SK-N-MC (cell line): Measurements from ENCODE around the gene INHBC.

ENCODE experiments used
- DNase-seq: peaks from one replicate; pipeline ENCODE4 v3.0.0-alpha.2; 2011; ENCODE audit warnings: low read depth, low spot score
- H3K27ac ChIP-seq: fragments of 200-600 bp; sonication (generic); 2 replicates; pipeline ENCODE4 v1.5.1; 2016; ENCODE audit warnings: mixed run types
- H3K36me3 ChIP-seq: fragments of 200-600 bp; sonication (generic); 2 replicates; pipeline ENCODE4 v1.6.1; 2017; ENCODE audit warnings: antibody characterized with exemption, low read length, mixed read lengths; ENCODE audit not compliant: insufficient read depth
- H3K4me3 ChIP-seq: fragments of 200-600 bp; sonication (generic); 2 replicates; pipeline ENCODE4 v1.5.1; 2016
- H3K9ac ChIP-seq: fragments of 200-600 bp; sonication (generic); 2 replicates; pipeline ENCODE4 v1.8.0; 2017; ENCODE audit warnings: mixed run types, mixed read lengths; ENCODE audit not compliant: insufficient read length
- H3K9me3 ChIP-seq: fragments of 200-600 bp; sonication (generic); 2 replicates; pipeline ENCODE4 v1.6.1; 2017; ENCODE audit warnings: low read depth, mild to moderate bottlenecking, antibody characterized with exemption, low read length, moderate library complexity, mixed read lengths
- EZH2 ChIP-seq: fragments of 200-600 bp; sonication (generic); IDR thresholded peaks from one replicate; pipeline ENCODE4 v1.6.1; 2017; ENCODE audit warnings: antibody characterized with exemption
- FOXP2 ChIP-seq: optimal IDR thresholded peaks from 2 replicates; pipeline ENCODE3; 2011; ENCODE audit warnings: mild to moderate bottlenecking, moderate library complexity; ENCODE audit not compliant: insufficient read depth; ENCODE audit errors: extremely low read length, control extremely low read depth
- POLR2AphosphoS5 ChIP-seq: IDR thresholded peaks from 2 replicates; pipeline ENCODE4 v1.6.1; 2012; ENCODE audit warnings: mild to moderate bottlenecking, low read depth, low read length, borderline replicate concordance

The INHBC gene

DNA sequence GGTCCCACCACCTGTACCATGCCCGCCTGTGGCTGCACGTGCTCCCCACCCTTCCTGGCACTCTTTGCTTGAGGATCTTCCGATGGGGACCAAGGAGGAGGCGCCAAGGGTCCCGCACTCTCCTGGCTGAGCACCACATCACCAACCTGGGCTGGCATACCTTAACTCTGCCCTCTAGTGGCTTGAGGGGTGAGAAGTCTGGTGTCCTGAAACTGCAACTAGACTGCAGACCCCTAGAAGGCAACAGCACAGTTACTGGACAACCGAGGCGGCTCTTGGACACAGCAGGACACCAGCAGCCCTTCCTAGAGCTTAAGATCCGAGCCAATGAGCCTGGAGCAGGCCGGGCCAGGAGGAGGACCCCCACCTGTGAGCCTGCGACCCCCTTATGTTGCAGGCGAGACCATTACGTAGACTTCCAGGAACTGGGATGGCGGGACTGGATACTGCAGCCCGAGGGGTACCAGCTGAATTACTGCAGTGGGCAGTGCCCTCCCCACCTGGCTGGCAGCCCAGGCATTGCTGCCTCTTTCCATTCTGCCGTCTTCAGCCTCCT is 21.6 kb downstream of the INHBC start:
- Histone ChIP-seq H3K36me3 (no peaks in the 10 kb centered on the region), H3K4me3 (no peak overlapping the region), H3K9ac (no peak overlapping the region), H3K9me3 (no peaks in the 10 kb centered on the region), H3K27ac (no peak overlapping the region)
- TF ChIP-seq FOXP2 (no peak), EZH2 (no peak), POLR2AphosphoS5 (no peak)
- no peak for DNase-seq

DNA sequence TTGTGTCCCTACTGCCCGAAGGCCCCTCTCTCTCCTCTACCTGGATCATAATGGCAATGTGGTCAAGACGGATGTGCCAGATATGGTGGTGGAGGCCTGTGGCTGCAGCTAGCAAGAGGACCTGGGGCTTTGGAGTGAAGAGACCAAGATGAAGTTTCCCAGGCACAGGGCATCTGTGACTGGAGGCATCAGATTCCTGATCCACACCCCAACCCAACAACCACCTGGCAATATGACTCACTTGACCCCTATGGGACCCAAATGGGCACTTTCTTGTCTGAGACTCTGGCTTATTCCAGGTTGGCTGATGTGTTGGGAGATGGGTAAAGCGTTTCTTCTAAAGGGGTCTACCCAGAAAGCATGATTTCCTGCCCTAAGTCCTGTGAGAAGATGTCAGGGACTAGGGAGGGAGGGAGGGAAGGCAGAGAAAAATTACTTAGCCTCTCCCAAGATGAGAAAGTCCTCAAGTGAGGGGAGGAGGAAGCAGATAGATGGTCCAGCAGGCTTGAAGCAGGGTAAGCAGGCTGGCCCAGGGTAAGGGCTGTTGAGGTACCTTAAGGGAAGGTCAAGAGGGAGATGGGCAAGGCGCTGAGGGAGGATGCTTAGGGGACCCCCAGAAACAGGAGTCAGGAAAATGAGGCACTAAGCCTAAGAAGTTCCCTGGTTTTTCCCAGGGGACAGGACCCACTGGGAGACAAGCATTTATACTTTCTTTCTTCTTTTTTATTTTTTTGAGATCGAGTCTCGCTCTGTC is 22.3 kb downstream of the INHBC start:
- H3K9ac ChIP-seq, result no peak overlapping the region
- DNase-seq, result no peak
- H3K4me3 ChIP-seq, result no peak overlapping the region
- H3K27ac ChIP-seq, result peak overlapping the region; percentile 16; the same call in 1 of the 2 replicates
- H3K9me3 ChIP-seq, result no peaks in the 10 kb centered on the region
- TF ChIP-seq FOXP2 (no peak), EZH2 (no peak)
- H3K36me3 ChIP-seq, result no peaks in the 10 kb centered on the region

DNA sequence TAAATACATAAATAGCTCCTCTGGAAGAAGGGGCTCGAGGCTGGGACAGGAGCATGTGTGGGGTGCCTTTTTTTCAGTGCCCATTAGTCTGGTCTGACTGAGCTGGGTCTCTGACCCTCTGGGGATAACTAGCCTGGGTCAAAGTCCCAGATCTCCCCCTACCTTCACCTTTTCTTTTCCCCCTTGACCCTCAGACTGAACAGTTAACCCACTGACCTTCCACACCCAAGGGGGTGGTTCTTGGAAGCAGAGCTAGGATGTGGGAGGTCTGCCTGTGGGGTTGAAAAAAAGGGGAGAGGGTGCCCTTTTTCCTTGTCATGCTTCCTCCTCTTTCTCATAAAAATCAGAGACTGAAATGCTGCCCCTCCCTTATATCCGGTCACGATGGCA is 24.1 kb downstream of the INHBC start:
- H3K9me3 ChIP-seq, result no peaks in the 10 kb centered on the region
- H3K9ac ChIP-seq, result peak overlapping the region; percentile 58
- H3K4me3 ChIP-seq, result peak overlapping the region; percentile 88
- DNase-seq, result no peak
- H3K36me3 ChIP-seq, result no peaks in the 10 kb centered on the region
- peak overlapping the region; percentile 16; the same call in 1 of the 2 replicates for H3K27ac ChIP-seq
- TF ChIP-seq FOXP2, result no peak
- no peak for TF ChIP-seq EZH2
- no peak for TF ChIP-seq POLR2AphosphoS5

DNA sequence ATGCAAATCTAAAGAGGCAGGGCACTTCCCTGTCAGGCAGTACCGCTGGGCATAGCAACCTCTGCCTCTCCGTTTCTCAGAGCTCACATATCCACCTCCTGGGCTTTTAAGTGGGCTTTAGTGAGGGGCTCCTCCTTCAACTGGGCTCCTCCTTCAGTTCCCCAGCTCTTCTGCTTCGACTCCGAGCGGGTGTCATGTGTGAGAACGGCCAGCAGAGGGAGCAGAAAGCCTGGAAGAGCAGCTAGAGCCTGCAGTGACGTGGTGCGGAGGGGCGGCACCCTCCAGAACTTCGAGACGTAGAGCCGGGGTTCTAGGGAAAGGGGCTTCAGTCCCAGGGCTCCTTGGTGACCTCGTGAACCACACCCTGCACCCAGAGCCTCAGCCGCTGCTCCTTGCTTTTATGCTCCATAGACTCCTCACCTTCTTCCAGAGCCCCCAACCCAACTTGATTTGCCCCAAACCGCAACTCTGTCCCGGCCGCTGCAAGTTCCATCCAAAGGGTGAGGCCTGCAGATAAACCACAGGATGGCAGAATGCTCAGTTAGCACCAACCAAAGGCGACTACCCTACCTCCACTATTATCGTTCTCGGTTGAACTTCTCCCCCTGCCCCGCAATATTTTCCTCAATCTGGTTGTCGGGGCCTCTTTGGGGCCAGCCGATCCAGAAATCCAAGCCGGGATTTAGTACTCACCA is 24.6 kb downstream of the INHBC start:
- peak overlapping the region; percentile 61 for H3K27ac ChIP-seq
- no peaks in the 10 kb centered on the region for H3K9me3 ChIP-seq
- peak overlapping the region; percentile 88 for H3K4me3 ChIP-seq
- no peak for TF ChIP-seq EZH2
- TF ChIP-seq FOXP2, result no peak
- peak; percentile 56 for TF ChIP-seq POLR2AphosphoS5
- H3K9ac ChIP-seq, result peak overlapping the region; percentile 58
- H3K36me3 ChIP-seq, result no peaks in the 10 kb centered on the region
- DNase-seq, result peak; percentile 91

DNA sequence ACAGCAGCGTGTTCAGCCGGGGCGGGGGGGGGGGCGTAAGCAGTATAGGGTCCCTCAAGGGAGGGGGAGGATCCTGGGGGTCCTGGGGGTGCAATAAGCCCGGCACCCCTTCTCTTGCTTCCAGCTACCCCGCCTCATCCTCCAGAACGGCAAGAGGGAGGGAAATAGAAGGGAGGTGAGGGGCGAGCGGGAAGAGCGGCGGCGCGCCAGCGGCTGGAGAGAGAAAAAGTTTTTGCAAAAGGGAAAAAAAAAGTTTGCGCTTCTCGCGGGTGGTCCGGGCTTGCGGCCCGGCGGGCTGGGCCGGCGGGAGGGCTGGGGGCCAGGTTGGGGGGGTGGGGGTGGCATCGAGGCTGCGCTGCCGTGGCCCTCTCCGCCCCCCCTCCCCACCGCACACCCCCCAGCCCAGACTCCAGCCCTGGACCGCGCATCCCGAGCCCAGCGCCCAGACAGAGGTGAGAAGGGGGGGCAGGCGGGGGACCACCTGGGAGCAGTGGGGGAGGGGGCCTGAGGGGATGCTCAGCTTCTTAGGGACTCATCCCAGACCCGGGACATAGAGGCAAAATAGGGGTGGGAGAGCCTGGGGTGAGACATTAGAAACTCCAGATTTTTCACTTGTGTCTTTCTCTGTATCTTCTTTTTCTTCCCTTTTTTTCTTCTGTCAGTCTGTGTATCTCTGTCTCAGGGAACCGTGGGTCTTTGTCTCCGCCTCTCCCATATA is 25.3 kb downstream of the INHBC start, which contains the start of gene GLI1:
TSS of gene GLI1 (plus strand) at position 36 of the 718 bp plus-strand sequence. CDS start 3,907 bp downstream, outside the sequence.
- Histone ChIP-seq H3K27ac (peak within 1 kb of the TSS; percentile 61), H3K36me3 (no peaks in the 10 kb centered on the region), H3K9me3 (no peaks in the 10 kb centered on the region), H3K9ac (peak within 1 kb of the TSS; percentile 58), H3K4me3 (peak within 1 kb of the TSS; percentile 88)
- DNase-seq, result no peak
- TF ChIP-seq EZH2 (no peak), POLR2AphosphoS5 (no peak), FOXP2 (no peak)

DNA sequence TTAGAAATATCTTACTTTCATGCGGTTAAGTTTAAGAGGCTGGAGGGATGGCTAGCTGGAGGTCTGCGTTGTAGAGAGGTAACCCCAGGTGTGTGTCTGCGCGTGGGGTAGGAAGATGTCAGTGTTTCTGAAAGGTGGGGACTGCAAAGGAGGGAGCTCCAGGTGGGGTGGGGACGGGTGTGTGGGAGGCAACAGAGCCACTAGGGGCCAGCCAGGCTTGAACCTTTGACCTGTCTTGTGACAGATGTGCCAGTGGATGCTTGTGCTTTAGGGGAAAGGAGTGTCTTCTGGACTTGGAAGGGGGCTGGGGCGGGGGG is 25.8 kb downstream of the INHBC start:
- DNase-seq, result no peak
- Histone ChIP-seq H3K9ac (no peak overlapping the region), H3K36me3 (no peaks in the 10 kb centered on the region)

DNA sequence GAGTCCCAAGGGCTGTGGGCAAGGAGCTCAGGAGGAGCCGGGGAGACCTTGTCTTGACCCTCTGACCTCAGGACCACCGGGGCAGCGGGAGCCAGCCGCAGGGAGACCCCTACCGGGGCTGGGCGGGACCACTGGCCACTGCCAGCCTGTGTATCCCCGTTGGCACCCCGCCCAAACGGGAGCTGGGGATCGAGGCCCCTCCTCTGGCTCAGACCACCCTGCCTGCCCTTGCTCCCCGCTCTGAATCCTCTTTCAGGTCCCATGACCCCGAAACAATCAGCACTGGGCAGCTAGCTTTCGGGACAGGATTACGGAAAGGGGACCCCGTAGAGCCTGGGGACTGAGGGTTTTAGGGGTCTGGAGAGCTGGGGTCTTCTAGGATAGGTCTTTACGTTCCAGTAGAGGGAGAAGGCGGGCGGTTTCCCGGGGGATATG is 26.3 kb downstream of the INHBC start:
- no peaks in the 10 kb centered on the region for H3K36me3 ChIP-seq
- H3K9me3 ChIP-seq, result no peaks in the 10 kb centered on the region
- H3K27ac ChIP-seq, result no peak overlapping the region
- DNase-seq, result no peak
- H3K9ac ChIP-seq, result peak overlapping the region; percentile 66
- TF ChIP-seq POLR2AphosphoS5, result no peak
- no peak for TF ChIP-seq EZH2
- TF ChIP-seq FOXP2, result no peak
- H3K4me3 ChIP-seq, result peak overlapping the region; percentile 88

More for the DNA sequence above, 25.8 kb downstream of the INHBC start:
- H3K9me3 ChIP-seq, result no peaks in the 10 kb centered on the region
- H3K4me3 ChIP-seq, result peak overlapping the region; percentile 88
- H3K27ac ChIP-seq, result no peak overlapping the region
- TF ChIP-seq FOXP2 (no peak), POLR2AphosphoS5 (no peak), EZH2 (no peak)
